Neural crest cell (in vitro differentiated cells): Measurements from ENCODE around the gene FBXL5. TPM values are rescaled to one million over a fixed set of nuclear protein-coding genes. Genes with fewer than 3 reads are reported as not detected.

Source experiments
- DNase-seq: peaks from one replicate; pipeline ENCODE4 v3.0.0; 2021; ENCODE audit warnings: low read depth, mixed read lengths, low spot score
- H3K27ac Mint-ChIP-seq: one replicate; pipeline ENCODE4 v1.8.0; 2021; ENCODE audit warnings: mild to moderate bottlenecking, mixed read lengths; ENCODE audit not compliant: unreplicated experiment
- H3K27me3 Mint-ChIP-seq: 2 replicates; pipeline ENCODE4 v1.8.0; 2021; ENCODE audit warnings: low read depth, mild to moderate bottlenecking, mixed read lengths
- H3K36me3 Mint-ChIP-seq: 2 replicates; pipeline ENCODE4 v1.8.0; 2021; ENCODE audit warnings: low read depth, mild to moderate bottlenecking, mixed read lengths
- H3K4me1 Mint-ChIP-seq: 2 replicates; pipeline ENCODE4 v1.8.0; 2021; ENCODE audit warnings: mixed read lengths
- H3K4me3 Mint-ChIP-seq: one replicate; pipeline ENCODE4 v1.8.0; 2021; ENCODE audit warnings: mild to moderate bottlenecking, mixed read lengths
- H3K9me3 Mint-ChIP-seq: 2 replicates; pipeline ENCODE4 v1.8.0; 2021; ENCODE audit warnings: mixed read lengths
- CTCF ChIP-seq: fragments of 200-600 bp; sonication (generic); conservative IDR thresholded peaks from 2 replicates; pipeline ENCODE4 v1.5.0; 2021; ENCODE audit warnings: antibody characterized with exemption, mild to moderate bottlenecking
- total RNA-seq: library from RNA; stranded (reverse); gene quantifications from 2 replicates; pipeline ENCODE4 v1.2.1, GENCODE V29; 2021

The FBXL5 gene
- total RNA-seq, 1 donor from 2014 or later, result 71.2 TPM

GRCh38 chr4:15676039-15676438, 20.9 kb upstream of the FBXL5 start:
- no peak for TF ChIP-seq CTCF
- Mint-ChIP-seq H3K27me3 (no peaks in the 10 kb centered on the region), H3K9me3 (no peaks in the 10 kb centered on the region), H3K4me3 (peak overlapping the region; percentile 64), H3K27ac (no peak overlapping the region), H3K36me3 (peaks cover 11% of the 10 kb centered on the region), H3K4me1 (peaks cover 22% of the 10 kb centered on the region)
- DNase-seq, result no peak

DNA sequence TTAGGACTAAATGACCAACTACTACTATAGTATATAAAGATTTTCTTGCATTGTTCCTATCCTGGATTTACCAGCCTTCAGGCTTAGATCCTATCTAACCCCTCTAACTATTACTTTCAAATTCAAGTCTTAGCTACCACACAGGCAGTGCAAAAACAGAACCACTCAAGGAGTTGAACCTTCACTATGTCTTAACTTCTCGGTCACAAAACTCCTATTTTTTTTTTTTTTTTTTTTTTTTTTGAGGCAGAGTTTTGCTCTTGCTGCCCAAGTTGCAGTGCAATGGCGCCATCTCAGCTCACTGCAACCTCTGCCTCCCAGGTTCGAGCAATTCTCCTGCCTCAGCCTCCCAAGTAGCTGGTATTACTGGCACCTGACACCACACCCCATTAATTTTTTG, 20.2 kb upstream of the FBXL5 start:
- no peaks in the 10 kb centered on the region for H3K27me3 Mint-ChIP-seq
- TF ChIP-seq CTCF, result no peak
- H3K27ac Mint-ChIP-seq, result no peak overlapping the region
- DNase-seq, result no peak
- H3K36me3 Mint-ChIP-seq, result peaks cover 11% of the 10 kb centered on the region
- H3K9me3 Mint-ChIP-seq, result no peaks in the 10 kb centered on the region
- peaks cover 26% of the 10 kb centered on the region for H3K4me1 Mint-ChIP-seq
- H3K4me3 Mint-ChIP-seq, result peak overlapping the region; percentile 24

DNA sequence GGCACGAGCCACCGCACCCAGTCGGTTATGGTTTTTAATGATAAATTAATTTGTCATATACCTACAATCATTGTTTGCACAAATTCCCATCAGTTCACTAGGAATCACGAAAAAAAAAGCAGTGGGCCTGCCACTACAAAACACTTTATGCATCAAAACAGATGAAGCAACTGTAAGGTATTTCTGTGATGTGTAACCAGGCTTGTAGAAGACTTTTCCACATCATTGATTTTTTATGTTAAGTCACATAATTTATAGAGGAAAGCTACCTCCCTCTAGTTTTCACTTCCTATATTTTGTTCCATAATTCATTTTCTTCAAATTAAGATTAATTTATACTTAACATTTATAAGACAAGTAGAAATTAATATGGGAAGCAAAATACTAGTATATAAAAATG, 19.8 kb upstream of the FBXL5 start:
- peaks cover 26% of the 10 kb centered on the region for H3K4me1 Mint-ChIP-seq
- TF ChIP-seq CTCF, result no peak
- H3K4me3 Mint-ChIP-seq, result no peak overlapping the region
- no peak for DNase-seq
- peaks cover 12% of the 10 kb centered on the region for H3K36me3 Mint-ChIP-seq
- no peaks in the 10 kb centered on the region for H3K27me3 Mint-ChIP-seq
- peaks cover 4% of the 10 kb centered on the region for H3K9me3 Mint-ChIP-seq
- peak overlapping the region; percentile 19 for H3K27ac Mint-ChIP-seq

- Mint-ChIP-seq H3K27ac (no peak overlapping the region), H3K36me3 (peaks cover 9% of the 10 kb centered on the region), H3K4me1 (peaks cover 22% of the 10 kb centered on the region), H3K27me3 (no peaks in the 10 kb centered on the region), H3K4me3 (no peak overlapping the region), H3K9me3 (peaks cover 4% of the 10 kb centered on the region)
- DNase-seq, result no peak
- no peak for TF ChIP-seq CTCF
Observed at GRCh38 chr4:15674046-15674445, 18.9 kb upstream of the FBXL5 start.

DNA sequence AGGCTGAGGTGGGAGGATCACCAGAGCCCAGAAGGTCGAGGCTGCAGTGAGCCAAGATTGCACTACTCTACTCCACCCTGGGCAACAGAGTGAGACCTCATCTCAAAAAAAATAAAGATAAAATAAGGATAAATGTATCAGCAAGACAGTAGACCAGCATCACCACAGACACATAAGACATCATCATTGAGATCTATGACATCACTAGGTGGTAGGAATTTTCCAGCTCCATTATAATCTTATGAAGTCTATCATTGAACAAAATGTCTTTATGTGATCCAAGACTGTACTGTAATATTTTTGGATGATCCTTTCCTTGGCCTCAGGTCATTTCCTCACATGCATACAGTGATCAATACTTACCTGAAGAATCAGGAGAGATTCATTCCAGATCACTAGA, 18.2 kb upstream of the FBXL5 start:
- Mint-ChIP-seq H3K4me1 (peaks cover 17% of the 10 kb centered on the region), H3K36me3 (peaks cover 11% of the 10 kb centered on the region), H3K27ac (no peak overlapping the region), H3K9me3 (peaks cover 4% of the 10 kb centered on the region), H3K27me3 (no peaks in the 10 kb centered on the region), H3K4me3 (no peak overlapping the region)
- no peak for TF ChIP-seq CTCF
- DNase-seq, result no peak

GRCh38 chr4:15672101-15672500, 16.9 kb upstream of the FBXL5 start:
- Mint-ChIP-seq H3K4me3 (no peak overlapping the region), H3K36me3 (peaks cover 8% of the 10 kb centered on the region)

More at GRCh38 chr4:15672101-15672500, 16.9 kb upstream of the FBXL5 start:
- no peak overlapping the region for H3K27ac Mint-ChIP-seq
- H3K4me1 Mint-ChIP-seq, result peaks cover 9% of the 10 kb centered on the region
- DNase-seq, result no peak
- H3K9me3 Mint-ChIP-seq, result peaks cover 4% of the 10 kb centered on the region
- no peaks in the 10 kb centered on the region for H3K27me3 Mint-ChIP-seq
- TF ChIP-seq CTCF, result no peak
